ENCODE results near the gene ID3.

Gene ID3

DNA sequence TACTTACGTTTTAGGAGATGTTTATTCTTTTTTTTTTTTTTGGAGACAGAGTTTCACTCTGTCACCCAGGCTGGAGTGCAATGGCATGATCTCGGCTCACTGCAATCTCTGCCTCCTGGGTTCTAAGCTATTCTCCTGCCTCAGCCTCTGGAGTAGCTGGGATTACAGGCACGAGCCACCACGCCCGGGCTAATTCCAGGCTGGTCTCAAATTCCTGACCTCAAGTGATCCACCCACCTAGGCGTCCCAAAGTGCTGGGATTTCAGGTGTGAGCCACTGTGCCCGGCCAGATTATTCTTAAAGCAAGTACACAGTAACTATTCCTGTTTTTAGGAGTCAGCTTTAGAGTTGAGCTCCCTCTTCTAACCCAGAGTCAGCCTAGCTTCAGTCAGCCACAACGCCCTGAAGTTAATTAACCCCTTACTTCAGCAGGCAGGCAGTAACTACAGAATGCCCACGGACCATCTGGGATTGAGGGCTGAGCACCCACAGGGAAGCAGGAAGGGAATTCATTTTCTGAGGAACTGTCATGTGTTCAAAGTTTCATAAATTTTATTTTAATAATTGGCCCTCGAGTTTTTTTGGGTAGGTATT, 5.3 kb upstream of the ID3 start:
- DNase-seq (ENCODE audit: low read depth) = no peak

- DNase-seq (ENCODE audit: low read depth) = no peak
Observed at GRCh38 chr1:23563755-23564374, 4.6 kb upstream of the ID3 start.

GRCh38 chr1:23563003-23563402, 3.7 kb upstream of the ID3 start:
- DNase-seq (ENCODE audit: low read depth) = no peak

DNA sequence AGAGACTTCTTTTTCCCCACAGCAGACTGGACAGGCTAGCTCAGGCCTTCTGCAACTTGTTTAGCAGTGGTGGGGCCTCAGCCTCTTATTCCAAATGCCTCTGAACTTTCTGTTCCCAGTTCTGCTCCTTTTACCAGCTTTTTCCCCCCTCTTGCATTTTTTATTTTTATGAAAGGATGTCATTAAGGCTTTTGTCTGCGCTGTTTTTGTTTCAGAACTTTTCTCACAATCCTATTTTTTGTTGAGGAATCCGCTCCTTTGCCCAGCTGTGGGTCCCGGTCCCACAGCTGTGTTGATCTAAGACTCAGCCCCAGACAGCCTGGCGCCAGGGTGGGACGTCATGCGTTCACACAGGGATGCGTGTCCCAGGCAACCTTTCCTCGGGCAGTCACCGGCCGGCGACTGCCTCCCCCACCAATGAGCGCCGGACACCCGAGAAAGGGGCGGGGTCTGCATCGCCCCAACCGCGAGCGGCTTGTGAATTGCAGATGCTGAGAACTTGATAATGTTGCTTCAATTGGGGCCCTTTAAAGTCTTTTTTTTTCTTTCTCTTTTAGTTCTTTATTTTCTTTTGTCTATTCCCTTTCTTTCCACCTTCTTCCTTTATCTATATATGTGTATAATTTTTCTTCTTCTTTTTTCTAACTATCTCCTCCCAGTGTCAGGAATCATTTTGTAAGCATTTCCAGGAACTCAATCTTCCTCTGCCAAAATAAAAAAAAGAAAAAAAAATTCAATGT, 3.0 kb upstream of the ID3 start:
- no peak for DNase-seq (ENCODE audit: low read depth)

- no peak for DNase-seq (ENCODE audit: low read depth)
Observed at GRCh38 chr1:23561813-23562100, 2.5 kb upstream of the ID3 start.

GRCh38 chr1:23561076-23561812, 1.9 kb upstream of the ID3 start:
- DNase-seq (ENCODE audit: low read depth) = no peak

GRCh38 chr1:23559985-23560741, 862 bp upstream of the ID3 start:
- no peak for DNase-seq (ENCODE audit: low read depth)

- DNase-seq (ENCODE audit: low read depth) = no peak
Observed at GRCh38 chr1:23558872-23559135, 497 bp downstream of the ID3 start.

GRCh38 chr1:23558140-23558871, 995 bp downstream of the ID3 start:
- no peak for DNase-seq (ENCODE audit: low read depth)

- DNase-seq (ENCODE audit: low read depth) = no peak
Observed at GRCh38 chr1:23557471-23558124, 1.7 kb downstream of the ID3 start.

DNA sequence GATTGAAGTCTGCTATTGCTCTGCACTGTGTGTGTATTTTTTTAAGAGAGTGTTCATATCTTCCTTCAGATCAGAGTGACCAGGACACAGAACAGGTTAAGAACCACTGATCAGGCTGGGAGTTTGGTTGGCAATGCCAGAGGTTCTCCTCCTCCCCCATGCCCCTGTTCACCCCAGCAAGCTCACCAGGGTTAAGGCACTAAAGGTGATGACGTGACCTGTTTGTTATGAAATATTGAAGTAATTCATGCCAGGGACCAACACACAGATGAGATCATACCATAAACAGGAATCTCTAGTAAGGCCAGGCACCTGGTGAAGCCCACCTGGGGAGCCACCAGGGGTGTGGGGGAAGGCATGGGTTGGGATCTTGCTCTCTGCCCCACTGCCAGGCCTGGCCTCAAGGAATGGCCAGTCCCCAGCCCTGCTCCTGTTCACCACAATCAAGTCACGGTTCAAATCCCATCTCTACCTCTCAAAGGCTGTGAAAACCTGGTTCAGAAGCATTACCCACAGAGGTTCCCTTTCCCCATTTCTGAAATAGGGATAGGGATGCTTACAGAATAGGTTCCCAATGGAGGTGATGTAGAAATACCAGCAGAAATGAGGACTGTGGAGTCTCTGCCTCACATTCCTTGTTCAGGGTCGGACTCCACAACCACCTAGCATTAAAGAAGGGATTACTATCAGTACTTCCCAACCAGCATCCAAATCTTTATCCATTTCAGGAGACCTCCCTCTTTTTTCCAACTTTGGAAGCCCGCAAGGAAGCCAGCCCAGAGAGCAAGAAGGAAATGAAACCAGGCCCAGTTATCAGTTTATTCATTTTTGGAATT, 2.4 kb downstream of the ID3 start:
- no peak for DNase-seq (ENCODE audit: low read depth)

GRCh38 chr1:23555986-23556634, 3.2 kb downstream of the ID3 start:
- DNase-seq (ENCODE audit: low read depth) = no peak

- no peak for DNase-seq (ENCODE audit: low read depth)
Observed at GRCh38 chr1:23555270-23555985, 3.9 kb downstream of the ID3 start.

- DNase-seq (ENCODE audit: low read depth) = peak; percentile 66
Observed at GRCh38 chr1:23554481-23555269, 4.6 kb downstream of the ID3 start.

DNA sequence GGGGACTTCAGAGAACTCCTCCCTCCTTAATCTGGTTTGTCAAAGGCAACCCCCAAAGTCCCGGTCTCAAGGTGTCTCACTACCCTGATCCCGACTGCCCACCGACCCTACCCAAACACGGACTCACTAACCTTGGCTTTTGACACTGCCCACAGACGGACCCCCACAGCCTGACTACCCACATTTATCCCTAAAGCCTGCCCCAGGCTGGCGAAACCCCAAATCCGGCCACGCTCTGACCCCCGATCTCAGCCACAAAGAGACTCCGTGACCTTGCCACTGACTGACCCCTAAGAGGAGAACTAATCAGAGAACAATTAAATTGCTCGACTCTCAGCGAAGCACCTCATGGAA, 5.2 kb downstream of the ID3 start:
- no peak for DNase-seq (ENCODE audit: low read depth)

- no peak for DNase-seq (ENCODE audit: low read depth)
Observed at GRCh38 chr1:23553231-23554126, 5.8 kb downstream of the ID3 start.

DNA sequence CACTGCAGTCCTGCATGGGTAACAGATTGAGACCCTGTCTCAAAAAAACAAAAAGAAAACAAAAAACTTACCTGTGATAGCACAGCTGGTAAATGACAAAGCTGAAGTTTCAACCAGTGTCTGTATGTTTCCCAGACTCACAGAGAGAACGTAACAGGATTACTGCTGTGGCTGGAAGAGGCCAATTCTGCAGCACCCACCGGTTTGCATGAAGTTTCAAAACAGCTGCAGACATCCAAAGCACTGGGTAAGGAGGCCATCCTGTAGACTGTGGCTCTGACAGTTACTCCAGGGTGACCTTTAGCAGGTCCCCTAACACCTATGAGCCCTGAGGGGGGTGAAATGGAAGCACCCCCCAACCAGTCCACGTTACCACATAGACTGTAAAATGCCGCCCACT, 7.5 kb downstream of the ID3 start:
- DNase-seq (ENCODE audit: low read depth) = no peak

Data from stimulated activated CD8-positive, alpha-beta memory T cell treated with anti-CD3 and anti-CD28 coated beads, Interleukin-15, amount 100 ng/mL, for 24 hours (primary cell).